ENCODE data around the gene BPTF.
"Not testable (repeated sequence)": the region's sequence is repeated elsewhere in the genome, so short reads cannot be mapped to it uniquely, and the experiment has no call there.

Gene BPTF

DNA sequence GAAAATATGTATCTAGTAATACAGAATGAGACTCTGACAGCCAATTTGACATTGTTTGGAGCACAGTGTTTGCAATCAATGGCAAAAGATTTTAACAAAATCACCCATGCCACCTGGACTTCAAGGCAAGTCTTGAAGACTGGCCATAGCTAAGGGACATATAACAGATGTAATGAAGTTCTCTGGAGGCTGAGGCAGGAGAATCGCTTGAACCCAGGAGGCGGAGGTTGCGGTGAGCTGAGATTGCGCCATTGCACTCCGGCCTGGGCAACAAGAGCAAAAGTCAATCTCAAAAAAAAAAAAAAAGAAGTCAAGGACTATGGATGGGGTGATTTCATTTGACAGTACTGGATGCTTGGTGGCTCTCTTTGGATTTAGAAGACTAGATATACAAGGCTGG lies 5.6 kb upstream of the BPTF start:
- DNase-seq (no peak), ATAC-seq (replicated peaks) (no peak)
- Mint-ChIP-seq H3K27me3 (peaks cover 9 to 18% of the 10 kb centered on the region in 2 donors), H3K9me3 (no peaks in the 10 kb centered on the region), H3K4me3 (no peak overlapping the region), H3K4me1 (ENCODE audit: low read depth in 2 of 2) (no peaks in the 10 kb centered on the region), H3K27ac (no peak overlapping the region), H3K36me3 (ENCODE audit: insufficient read depth) (peaks cover 11% of the 10 kb centered on the region)

DNA sequence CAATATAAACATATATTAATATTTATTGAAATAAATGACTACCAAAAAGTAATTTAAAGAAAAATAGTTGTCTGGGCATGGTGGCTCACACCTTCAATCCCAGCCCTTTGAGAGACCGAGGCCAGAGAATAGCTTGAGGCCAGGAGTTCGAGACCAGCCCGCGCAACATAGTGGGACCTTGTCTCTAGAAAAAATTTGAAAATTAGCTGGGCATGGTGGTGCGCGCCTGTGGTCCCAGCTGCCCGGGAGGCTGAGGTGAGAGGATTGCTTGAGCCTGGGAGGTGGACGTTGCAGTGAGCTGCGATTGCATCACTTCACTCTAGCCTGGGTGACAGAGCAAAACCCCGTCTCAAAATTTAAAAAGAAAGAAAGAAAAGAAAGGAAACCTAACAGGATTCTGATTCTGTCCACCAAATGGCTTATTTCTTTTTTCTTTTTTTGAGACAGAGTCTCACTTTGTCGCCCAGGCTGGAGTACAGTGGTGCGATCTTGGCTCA lies 3.4 kb upstream of the BPTF start:
- Mint-ChIP-seq H3K9me3 (no peaks in the 10 kb centered on the region), H3K4me3 (no peak overlapping the region), H3K27me3 (no peaks in the 10 kb centered on the region), H3K27ac (no peak overlapping the region), H3K36me3 (ENCODE audit: insufficient read depth) (peaks cover 27% of the 10 kb centered on the region), H3K4me1 (ENCODE audit: low read depth in 2 of 2) (peaks cover 0 to 6% of the 10 kb centered on the region in 2 donors)
- DNase-seq: no peak
- no peak for ATAC-seq (replicated peaks)

GRCh38 chr17:67825627-67826601 lies 611 bp downstream of the BPTF start:
- H3K27me3 Mint-ChIP-seq, H3K9me3 Mint-ChIP-seq: not testable (repeated sequence)
- ATAC-seq (replicated peaks) (peak; percentile 67), DNase-seq (peak; percentile 55 to 69 (median 57))
- peaks cover 16 to 30% of the 10 kb centered on the region in 2 donors for H3K4me1 Mint-ChIP-seq (ENCODE audit: low read depth in 2 of 2)
- H3K36me3 Mint-ChIP-seq (ENCODE audit: insufficient read depth): peaks cover 27% of the 10 kb centered on the region
- H3K27ac Mint-ChIP-seq: peak overlapping the region; percentile 93 to 96
- H3K4me3 Mint-ChIP-seq: peak overlapping the region; percentile 91 to 93

DNA sequence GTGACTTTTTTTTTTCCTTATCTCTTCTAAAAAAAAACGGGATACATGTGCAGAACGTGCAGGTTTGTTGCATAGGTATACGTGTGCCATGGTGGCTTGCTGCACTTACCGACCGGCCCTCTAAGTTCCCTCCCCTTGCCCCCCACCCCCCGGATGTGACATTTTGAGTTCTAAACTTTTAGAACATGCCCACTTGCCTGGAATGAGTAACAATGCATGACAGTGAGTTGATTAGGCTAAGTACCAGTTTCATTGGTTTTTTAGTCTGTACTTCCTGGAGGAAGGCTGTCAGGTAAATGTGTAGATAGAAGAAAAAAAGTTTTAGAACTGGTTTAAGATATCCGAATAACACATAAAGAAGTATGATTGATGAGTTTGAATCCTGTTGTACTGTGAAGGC lies 4.0 kb downstream of the BPTF start:
- no peaks in the 10 kb centered on the region for H3K27me3 Mint-ChIP-seq
- peak overlapping the region; percentile 20 to 32 for H3K27ac Mint-ChIP-seq
- peaks cover 30% of the 10 kb centered on the region for H3K36me3 Mint-ChIP-seq (ENCODE audit: insufficient read depth)
- DNase-seq (no peak), ATAC-seq (replicated peaks) (no peak)
- peaks cover 38 to 57% of the 10 kb centered on the region in 2 donors for H3K4me1 Mint-ChIP-seq (ENCODE audit: low read depth in 2 of 2)
- H3K9me3 Mint-ChIP-seq: no peaks in the 10 kb centered on the region
- H3K4me3 Mint-ChIP-seq: peak overlapping the region; percentile 91 to 93

DNA sequence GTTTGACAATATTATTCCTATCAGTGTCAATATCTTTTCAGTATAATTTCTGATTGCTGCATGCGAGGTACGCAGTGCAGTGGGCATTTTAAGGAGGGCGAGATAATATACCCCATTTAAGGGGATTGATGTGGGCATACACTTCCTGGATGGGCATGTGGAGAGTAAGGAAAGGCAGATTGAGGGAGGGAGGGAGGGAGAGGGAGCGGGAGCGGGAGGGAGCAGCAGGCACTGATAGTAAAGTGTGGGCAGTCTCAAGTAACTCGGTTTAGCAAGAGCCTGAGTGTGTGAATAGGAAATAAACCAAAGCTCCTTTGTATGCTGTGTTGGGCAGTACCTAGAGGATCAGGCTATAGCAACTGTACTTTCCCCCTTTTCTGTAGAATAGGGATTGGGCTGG lies 5.1 kb downstream of the BPTF start:
- DNase-seq (no peak), ATAC-seq (replicated peaks) (no peak)
- Mint-ChIP-seq H3K36me3 (ENCODE audit: insufficient read depth) (peaks cover 20% of the 10 kb centered on the region), H3K27me3 (no peaks in the 10 kb centered on the region), H3K4me1 (ENCODE audit: low read depth in 2 of 2) (peaks cover 45 to 68% of the 10 kb centered on the region in 2 donors), H3K4me3 (peak overlapping the region; percentile 17 to 23), H3K9me3 (no peaks in the 10 kb centered on the region), H3K27ac (peak overlapping the region; percentile 11 to 26)

- no peaks in the 10 kb centered on the region for H3K9me3 Mint-ChIP-seq
- peak overlapping the region in 1 of 2 donors; percentile 16 for H3K4me3 Mint-ChIP-seq
- DNase-seq: no peak
- no peak for ATAC-seq (replicated peaks)
- peaks cover 49 to 74% of the 10 kb centered on the region in 2 donors for H3K4me1 Mint-ChIP-seq (ENCODE audit: low read depth in 2 of 2)
- H3K27me3 Mint-ChIP-seq: no peaks in the 10 kb centered on the region
- peaks cover 19% of the 10 kb centered on the region for H3K36me3 Mint-ChIP-seq (ENCODE audit: insufficient read depth)
- peak overlapping the region; percentile 11 to 26 for H3K27ac Mint-ChIP-seq
Measured at GRCh38 chr17:67831268-67831667, 6.0 kb downstream of the BPTF start.

GRCh38 chr17:67833134-67833533 lies 7.8 kb downstream of the BPTF start:
- ATAC-seq (replicated peaks) (no peak), DNase-seq (no peak)
- no peak overlapping the region for H3K27ac Mint-ChIP-seq
- no peak overlapping the region for H3K4me3 Mint-ChIP-seq
- H3K36me3 Mint-ChIP-seq (ENCODE audit: insufficient read depth): peaks cover 12% of the 10 kb centered on the region
- H3K9me3 Mint-ChIP-seq: no peaks in the 10 kb centered on the region
- H3K27me3 Mint-ChIP-seq: no peaks in the 10 kb centered on the region
- H3K4me1 Mint-ChIP-seq (ENCODE audit: low read depth in 2 of 2): peaks cover 48 to 80% of the 10 kb centered on the region in 2 donors

- H3K27ac Mint-ChIP-seq: peak overlapping the region; percentile 49 to 63
- no peak for ATAC-seq (replicated peaks)
- peaks cover 48 to 85% of the 10 kb centered on the region in 2 donors for H3K4me1 Mint-ChIP-seq (ENCODE audit: low read depth in 2 of 2)
- peak overlapping the region; percentile 28 to 66 for H3K4me3 Mint-ChIP-seq
- H3K27me3 Mint-ChIP-seq: no peaks in the 10 kb centered on the region
- H3K9me3 Mint-ChIP-seq: no peaks in the 10 kb centered on the region
- no peak for DNase-seq
- peaks cover 12% of the 10 kb centered on the region for H3K36me3 Mint-ChIP-seq (ENCODE audit: insufficient read depth)
Measured at GRCh38 chr17:67833946-67834631, 8.8 kb downstream of the BPTF start.

GRCh38 chr17:67834634-67835033 lies 9.3 kb downstream of the BPTF start:
- H3K4me1 Mint-ChIP-seq (ENCODE audit: low read depth in 2 of 2): peaks cover 44 to 82% of the 10 kb centered on the region in 2 donors
- peaks cover 12% of the 10 kb centered on the region for H3K36me3 Mint-ChIP-seq (ENCODE audit: insufficient read depth)
- H3K4me3 Mint-ChIP-seq: peak overlapping the region in 1 of 2 donors; percentile 7
- ATAC-seq (replicated peaks) (no peak), DNase-seq (no peak)
- H3K27ac Mint-ChIP-seq: peak overlapping the region; percentile 49 to 63
- no peaks in the 10 kb centered on the region for H3K27me3 Mint-ChIP-seq
- no peaks in the 10 kb centered on the region for H3K9me3 Mint-ChIP-seq

DNA sequence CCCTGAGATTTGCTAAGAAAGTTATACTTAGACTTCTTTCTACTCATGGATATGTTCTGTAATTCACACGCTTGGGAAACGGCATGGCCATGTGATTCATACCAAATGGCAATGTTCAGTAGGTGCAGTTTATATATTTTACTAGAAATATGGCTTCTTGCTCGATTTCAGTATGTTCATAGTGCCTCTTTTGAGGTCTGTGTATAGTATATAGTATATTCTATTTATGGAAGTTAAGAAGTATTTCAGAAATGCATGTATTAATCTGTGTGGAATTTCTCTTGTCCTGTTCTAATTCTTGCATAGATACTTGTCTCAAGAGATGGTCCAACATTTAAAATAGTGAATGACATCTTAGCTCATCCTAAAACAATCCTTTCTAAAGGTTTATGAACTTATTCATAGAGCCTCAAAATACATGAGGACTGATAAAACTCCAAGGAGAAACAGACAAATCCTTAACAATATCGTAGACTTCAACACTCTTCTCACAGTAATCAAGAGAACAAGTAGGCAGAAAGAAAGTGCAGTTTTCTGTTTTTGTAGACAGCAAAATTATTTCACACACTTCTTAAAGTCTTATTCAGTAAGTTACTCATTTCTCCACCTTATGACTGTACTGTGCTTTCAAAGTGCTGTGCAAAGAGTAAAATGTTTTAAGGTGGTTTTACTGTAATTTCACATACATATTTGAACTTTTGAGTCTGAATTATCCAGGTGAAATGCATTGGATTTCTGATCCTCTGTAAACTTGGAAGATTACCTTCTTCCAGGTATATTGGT lies 11.1 kb downstream of the BPTF start:
- DNase-seq (no peak), ATAC-seq (replicated peaks) (no peak)
- Mint-ChIP-seq H3K27ac (peak overlapping the region; percentile 12 to 44), H3K4me1 (ENCODE audit: low read depth in 2 of 2) (peaks cover 40 to 81% of the 10 kb centered on the region in 2 donors), H3K36me3 (ENCODE audit: insufficient read depth) (peaks cover 12% of the 10 kb centered on the region), H3K9me3 (no peaks in the 10 kb centered on the region), H3K4me3 (peak overlapping the region; percentile 36 to 49), H3K27me3 (no peaks in the 10 kb centered on the region)

GRCh38 chr17:67837965-67838364 lies 12.7 kb downstream of the BPTF start:
- Mint-ChIP-seq H3K9me3 (no peaks in the 10 kb centered on the region), H3K4me3 (peak overlapping the region in 1 of 2 donors; percentile 10), H3K27ac (peak overlapping the region in 1 of 2 donors; percentile 12), H3K4me1 (ENCODE audit: low read depth in 2 of 2) (peaks cover 42 to 85% of the 10 kb centered on the region in 2 donors), H3K36me3 (ENCODE audit: insufficient read depth) (peaks cover 12% of the 10 kb centered on the region), H3K27me3 (no peaks in the 10 kb centered on the region)
- ATAC-seq (replicated peaks) (no peak), DNase-seq (no peak)

- Mint-ChIP-seq H3K27ac (no peak overlapping the region), H3K36me3 (ENCODE audit: insufficient read depth) (peaks cover 11% of the 10 kb centered on the region), H3K4me1 (ENCODE audit: low read depth in 2 of 2) (peaks cover 37 to 79% of the 10 kb centered on the region in 2 donors), H3K4me3 (peak overlapping the region in 1 of 2 donors; percentile 10), H3K27me3 (no peaks in the 10 kb centered on the region), H3K9me3 (no peaks in the 10 kb centered on the region)
- no peak for ATAC-seq (replicated peaks)
- DNase-seq: no peak
Measured at GRCh38 chr17:67838538-67838937, 13.2 kb downstream of the BPTF start.

DNA sequence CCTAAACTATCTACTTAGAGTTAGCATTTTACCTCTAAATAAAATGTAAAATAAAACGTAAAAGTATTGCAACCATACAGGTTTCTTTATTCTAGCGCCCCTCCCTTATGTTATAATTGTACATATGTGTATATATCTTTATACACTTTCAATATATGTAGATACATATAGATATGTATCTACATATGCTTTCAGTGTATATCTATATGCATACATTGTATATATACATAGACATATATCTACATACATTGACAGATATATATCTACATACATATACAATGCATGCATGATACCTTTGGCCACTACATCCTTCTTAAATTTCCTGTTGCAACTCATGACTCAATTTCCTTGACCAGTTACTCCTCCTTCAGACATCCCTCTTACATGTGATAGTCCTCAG lies 16.7 kb downstream of the BPTF start:
- no peaks in the 10 kb centered on the region for H3K27me3 Mint-ChIP-seq
- no peak for DNase-seq
- no peaks in the 10 kb centered on the region for H3K9me3 Mint-ChIP-seq
- ATAC-seq (replicated peaks): no peak
- H3K27ac Mint-ChIP-seq: no peak overlapping the region
- H3K36me3 Mint-ChIP-seq (ENCODE audit: insufficient read depth): peaks cover 3% of the 10 kb centered on the region
- peaks cover 31 to 55% of the 10 kb centered on the region in 2 donors for H3K4me1 Mint-ChIP-seq (ENCODE audit: low read depth in 2 of 2)
- H3K4me3 Mint-ChIP-seq: no peak overlapping the region

All from effector memory CD8-positive, alpha-beta T cell (primary cell).